ENCODE measurements around the gene DBX2.

DNA sequence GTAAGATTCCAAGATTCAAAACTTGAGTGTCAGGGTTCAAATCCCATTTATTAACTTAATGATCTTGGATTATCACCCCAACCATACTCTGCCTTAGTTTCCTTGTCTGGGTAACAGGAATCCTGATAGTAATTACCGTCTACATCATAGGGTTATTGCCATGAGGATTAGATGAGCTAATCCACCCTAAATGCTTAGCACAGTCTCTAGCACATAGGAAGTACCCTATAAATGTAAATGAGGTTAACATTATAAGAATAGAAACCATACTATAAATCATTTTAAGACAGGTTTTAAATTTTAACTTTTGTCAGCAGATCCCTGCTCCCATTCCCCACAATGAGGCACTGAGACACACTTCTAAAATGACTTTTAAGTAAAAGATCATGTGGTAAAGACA is 36.5 kb downstream of the DBX2 start:
- TF ChIP-seq, protein P1, sequence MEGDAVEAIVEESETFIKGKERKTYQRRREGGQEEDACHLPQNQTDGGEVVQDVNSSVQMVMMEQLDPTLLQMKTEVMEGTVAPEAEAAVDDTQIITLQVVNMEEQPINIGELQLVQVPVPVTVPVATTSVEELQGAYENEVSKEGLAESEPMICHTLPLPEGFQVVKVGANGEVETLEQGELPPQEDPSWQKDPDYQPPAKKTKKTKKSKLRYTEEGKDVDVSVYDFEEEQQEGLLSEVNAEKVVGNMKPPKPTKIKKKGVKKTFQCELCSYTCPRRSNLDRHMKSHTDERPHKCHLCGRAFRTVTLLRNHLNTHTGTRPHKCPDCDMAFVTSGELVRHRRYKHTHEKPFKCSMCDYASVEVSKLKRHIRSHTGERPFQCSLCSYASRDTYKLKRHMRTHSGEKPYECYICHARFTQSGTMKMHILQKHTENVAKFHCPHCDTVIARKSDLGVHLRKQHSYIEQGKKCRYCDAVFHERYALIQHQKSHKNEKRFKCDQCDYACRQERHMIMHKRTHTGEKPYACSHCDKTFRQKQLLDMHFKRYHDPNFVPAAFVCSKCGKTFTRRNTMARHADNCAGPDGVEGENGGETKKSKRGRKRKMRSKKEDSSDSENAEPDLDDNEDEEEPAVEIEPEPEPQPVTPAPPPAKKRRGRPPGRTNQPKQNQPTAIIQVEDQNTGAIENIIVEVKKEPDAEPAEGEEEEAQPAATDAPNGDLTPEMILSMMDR (IDR thresholded peaks at IDR 0.05) = no peak
- no peak for TF ChIP-seq POLR2A (IDR thresholded peaks at IDR 0.05)
